HepG2 (cell line): ENCODE results near the gene RSPH4A. TPM values are rescaled to one million over a fixed set of nuclear protein-coding genes. Genes with fewer than 3 reads are reported as not detected.

ENCODE experiments used
- ATAC-seq: fragments of 200-7000 bp; cut with Tn5 transposase; 3 replicates; pipeline ENCODE4 v1.9.1; 2020; ENCODE audit warnings: mild to moderate bottlenecking, moderate library complexity
- BruUV-seq: library from RNA; stranded (reverse); fragments of 400-500 nt; replicated peaks from 2 replicates; lab custom pipeline; 2021; lab: Mats Ljungman, UMichigan
- CTCF ChIA-PET: fragments of 300-600 bp; formaldehyde crosslinking; extraction: SDS; loops from one replicate; lab custom pipeline; 2021; ENCODE audit warnings: low total read pairs, inconsistent platforms, low intra/inter-chr PET ratio; lab: Yijun Ruan, JAX
- POLR2A ChIA-PET: fragments of 350-600 bp; sonication (Branson Sonifier 250); formaldehyde crosslinking; loops from one replicate; lab custom pipeline; 2020; ENCODE audit warnings: antibody characterized with exemption, inconsistent platforms; lab: Yijun Ruan, JAX
- DNase-seq: peaks from one replicate; pipeline ENCODE4 v3.0.0-alpha.2; 2015; ENCODE audit warnings: low spot score
- FAIRE-seq: peaks from 3 replicates; lab custom pipeline; 2011; peaks lifted over from hg19 to GRCh38; lab: Jason Lieb, UNC
- H2AFZ ChIP-seq: one replicate; pipeline ENCODE4 v1.6.1; 2011; ENCODE audit warnings: low read length, inconsistent platforms
- H3K27ac ChIP-seq: fragments of 300-600 bp; 3 replicates; pipeline ENCODE4 v1.8.0; 2011; ENCODE audit warnings: mixed run types, mild to moderate bottlenecking, mixed read lengths, low read length, inconsistent platforms; ENCODE audit not compliant: insufficient read depth; ENCODE audit errors: extremely low read length
- H3K27me3 ChIP-seq, 2 experiments: fragments of 200-600 bp in 1 of 2; 2 replicates in 1 of 2; 3 replicates in 1 of 2; pipeline versions ENCODE4 v1.6.0 to v1.8.0; 2011; ENCODE audit warnings: low read length in 2 of 2, mild to moderate bottlenecking in 2 of 2, moderate library complexity in 2 of 2, inconsistent platforms in 1 of 2; ENCODE audit not compliant: insufficient read depth in 2 of 2, control insufficient read depth in 1 of 2
- H3K36me3 ChIP-seq, 2 experiments: fragments of 200-600 bp in 1 of 2; replicated peaks in 1 of 2; 2 replicates in 1 of 2; 3 replicates in 1 of 2; pipeline versions ENCODE4 v1.5.1 to v1.8.0; 2011; ENCODE audit warnings: low read length in 2 of 2, inconsistent platforms in 1 of 2; ENCODE audit not compliant: insufficient read depth in 2 of 2, control insufficient read depth in 1 of 2
- H3K4me1 ChIP-seq: 2 replicates; pipeline ENCODE4 v1.5.1; 2012; ENCODE audit warnings: low read length, inconsistent platforms; ENCODE audit not compliant: insufficient read depth
- H3K4me2 ChIP-seq: 2 replicates; pipeline ENCODE4 v1.6.0; 2011; ENCODE audit warnings: low read depth, low read length, inconsistent platforms
- H3K4me3 ChIP-seq, 3 experiments: fragments of 200-600 bp in 1 of 3; sonication (generic), shearing (Covaris generic) in 1 of 3; replicated peaks in 1 of 3; 2 replicates each; pipeline ENCODE4 v1.5.1; 2011 to 2016; ENCODE audit warnings: low read length in 3 of 3, inconsistent platforms in 2 of 3, low read depth in 2 of 3, mild to moderate bottlenecking in 2 of 3, control low read depth in 1 of 3, mixed read lengths in 1 of 3; ENCODE audit not compliant: insufficient read depth in 1 of 3
- H3K79me2 ChIP-seq: one replicate; pipeline ENCODE4 v1.6.1; 2011; ENCODE audit warnings: low read length, inconsistent platforms; ENCODE audit not compliant: insufficient read depth
- H3K9ac ChIP-seq: 2 replicates; pipeline ENCODE4 v1.6.0; 2011; ENCODE audit warnings: mild to moderate bottlenecking, low read depth, low read length, inconsistent platforms; ENCODE audit not compliant: insufficient read depth
- H3K9me3 ChIP-seq: 2 replicates; pipeline ENCODE4 v1.5.1; 2012; ENCODE audit warnings: mild to moderate bottlenecking, low read length
- H4K20me1 ChIP-seq: 2 replicates; pipeline ENCODE4 v1.6.0; 2011; ENCODE audit warnings: inconsistent platforms, mild to moderate bottlenecking, low read length, moderate library complexity; ENCODE audit not compliant: insufficient read depth
- CBX1 ChIP-seq: IDR thresholded peaks from one replicate; pipeline ENCODE4 v1.6.1; 2016; ENCODE audit warnings: antibody characterized with exemption, low read depth
- DMAP1 ChIP-seq: IDR thresholded peaks from 2 replicates; pipeline ENCODE4 v1.6.1; 2016
- HMGXB3 ChIP-seq: sonication (generic); formaldehyde crosslinking; IDR thresholded peaks from 2 replicates; pipeline ENCODE4 v1.4.0; 2020; ENCODE audit warnings: missing genetic modification reagents, borderline replicate concordance
- KLF15 ChIP-seq: sonication (generic); formaldehyde crosslinking; IDR thresholded peaks from 2 replicates; pipeline ENCODE4 v1.8.1; 2023; ENCODE audit warnings: borderline replicate concordance, mild to moderate bottlenecking, inconsistent platforms, missing genetic modification reagents, mixed read lengths
- MTA1 ChIP-seq: sonication (generic); formaldehyde crosslinking; IDR thresholded peaks from 2 replicates; pipeline ENCODE4 v1.4.0; 2020; ENCODE audit warnings: missing genetic modification reagents, mild to moderate bottlenecking, borderline replicate concordance
- PCBP2 ChIP-seq: fragments of 200-400 bp; formaldehyde crosslinking; optimal IDR thresholded peaks from 2 replicates; pipeline ENCODE3; 2018; ENCODE audit warnings: low read length, low read depth; ENCODE audit not compliant: poor library complexity, severe bottlenecking
- SNAPC2 ChIP-seq: sonication (generic); formaldehyde crosslinking; IDR thresholded peaks from 2 replicates; pipeline ENCODE4 v1.8.1; 2022; ENCODE audit warnings: mild to moderate bottlenecking, missing genetic modification reagents
- THRA ChIP-seq: sonication (generic); formaldehyde crosslinking; IDR thresholded peaks from 2 replicates; pipeline ENCODE4 v1.4.0; 2020; ENCODE audit warnings: missing genetic modification reagents, borderline replicate concordance
- ZBTB26 ChIP-seq: IDR thresholded peaks from 2 replicates; pipeline ENCODE4 v1.6.1; 2016; ENCODE audit warnings: missing compliant biosample characterization, missing genetic modification reagents, borderline replicate concordance
- ZEB1 ChIP-seq: IDR thresholded peaks from 2 replicates; pipeline ENCODE4 v1.6.1; 2012; ENCODE audit warnings: mild to moderate bottlenecking, low read depth, inconsistent platforms; ENCODE audit not compliant: insufficient replicate concordance
- ZFYVE20 ChIP-seq: sonication (generic); formaldehyde crosslinking; IDR thresholded peaks from 2 replicates; pipeline ENCODE4 v1.8.0; 2023; ENCODE audit warnings: low read depth, mild to moderate bottlenecking, moderate library complexity, missing genetic modification reagents, borderline replicate concordance
- ZNF672 ChIP-seq: sonication (generic); formaldehyde crosslinking; IDR thresholded peaks from 2 replicates; pipeline ENCODE4 v1.8.1; 2022; ENCODE audit warnings: missing genetic modification reagents
- ZNF766 ChIP-seq: sonication (generic); formaldehyde crosslinking; IDR thresholded peaks from 2 replicates; pipeline ENCODE4 v1.5.0; 2020; ENCODE audit warnings: missing genetic modification reagents, borderline replicate concordance
- WGBS: methylation state at CpG from one replicate; pipeline ENCODE4 v1.1.6; 2017; ENCODE audit warnings: low lambda C conversion rate; 5-methylcytosine and 5-hydroxymethylcytosine counted together
- in situ Hi-C: cut with HindIII; loops from 2 replicates; pipeline ENCODE4 v1.10.0; 2017; ENCODE audit warnings: low pct_unique_long_range_greater_than_20kb; ENCODE audit not compliant: extremely low pct_ligation_motif_present
- intact Hi-C: fragments of 100-400 bp; cut with micrococcal nuclease; formaldehyde crosslinking; loops from one replicate; pipeline ENCODE4 v1.10.0; 2022; ENCODE audit not compliant: unreplicated experiment
- polyA plus RNA-seq, 8 experiments: library from polyadenylated mRNA; depleted of rRNA in 3 of 8; stranded (reverse) in 7 of 8; unstranded in 1 of 8; fragments of >200 nt; fragmentation: Illumina TruSeq in 4 of 8; extraction: Trizol in 4 of 8; gene quantifications; 2 replicates each; pipeline versions ENCODE4 v1.2.1 to v1.2.3, GENCODE V29; 2011 to 2016; ENCODE audit warnings: low read depth in 4 of 8, missing spikeins in 1 of 8, mixed read lengths in 1 of 8; ENCODE audit not compliant: insufficient read depth in 1 of 8
- total RNA-seq, 5 experiments: library from RNA; depleted of rRNA; stranded (reverse); fragments of >200 nt; fragmentation: Illumina TruSeq; extraction: Trizol; gene quantifications; 2 replicates each; pipeline ENCODE4 v1.2.3, GENCODE V29; 2016; ENCODE audit warnings: low read depth in 1 of 5

The RSPH4A gene
- total and polyA plus RNA-seq, 2 of the 13 experiments (the other 11 are each of a cell fraction or from before 2014, with no cell fraction given) = 0.24 to 0.40 TPM

GRCh38 chr6:116648156-116648555, 31.9 kb downstream of the RSPH4A start:
- no peak for FAIRE-seq
- ChIA-PET POLR2A (no interaction called here), CTCF (no interaction called here)
- Histone ChIP-seq H2AFZ (no peak overlapping the region), H3K4me2 (no peak overlapping the region), H3K9ac (no peak overlapping the region), H4K20me1 (no peaks in the 10 kb centered on the region), H3K4me3 (no peak overlapping the region), H3K36me3 (peaks cover 6 to 48% of the 10 kb centered on the region in 2 experiments), H3K79me2 (no peaks in the 10 kb centered on the region), H3K9me3 (no peaks in the 10 kb centered on the region), H3K4me1 (no peaks in the 10 kb centered on the region), H3K27me3 (no peaks in the 10 kb centered on the region), H3K27ac (no peak overlapping the region)
- TF ChIP-seq KLF15 (CRISPR knock-in tag) (no peak), MTA1 (CRISPR knock-in tag) (no peak), DMAP1 (CRISPR knock-in tag) (no peak), ZEB1 (no peak), THRA (CRISPR knock-in tag) (no peak), ZFYVE20 (no peak), SNAPC2 (CRISPR knock-in tag) (no peak), ZBTB26 (CRISPR knock-in tag) (no peak), ZNF672 (no peak), CBX1 (no peak), ZNF766 (CRISPR knock-in tag) (no peak), HMGXB3 (CRISPR knock-in tag) (no peak), PCBP2 (no peak)
- 82% methylated on average over 5 of the region's 5 CpGs for WGBS
- in situ Hi-C loops (no loop called here), intact Hi-C loops (loop anchor here (5.0 kb wide), 1 partner anchor 361 kb away; no protein-coding TSS in a partner anchor)
- no peak for DNase-seq
- BruUV-seq = no TSS peak
- ATAC-seq = no peak
